PC-9 (cell line): ENCODE measurements around the gene GTF2A2. TPM values are rescaled to one million over a fixed set of nuclear protein-coding genes. Genes with fewer than 3 reads are reported as not detected.

Source experiments
- BruUV-seq: library from RNA; stranded (reverse); fragments of 400-500 nt; replicated peaks from 2 replicates; lab custom pipeline; 2021; lab: Mats Ljungman, UMichigan
- CTCF ChIA-PET: fragments of 300-600 bp; sonication (Branson Sonifier 250); formaldehyde crosslinking; loops from one replicate; lab custom pipeline; 2022; ENCODE audit warnings: antibody characterized with exemption; lab: Charles Lee
- POLR2A ChIA-PET: fragments of 300-600 bp; sonication (Branson Sonifier 250); formaldehyde crosslinking; loops from one replicate; lab custom pipeline; 2022; ENCODE audit warnings: antibody characterized with exemption; ENCODE audit not compliant: unreplicated experiment; lab: Charles Lee
- DNase-seq, 2 experiments: peaks; one replicate each; pipeline versions ENCODE4 v3.0.0 to v3.0.0-alpha.2; 2015 to 2022; ENCODE audit warnings: mixed read lengths in 1 of 2
- H2AFZ ChIP-seq: fragments of 200-600 bp; sonication (generic); 2 replicates; pipeline ENCODE4 v1.8.1; 2017; ENCODE audit warnings: antibody characterized with exemption
- H3F3A ChIP-seq: fragments of 200-600 bp; sonication (generic); 2 replicates; pipeline ENCODE4 v1.8.1; 2017; ENCODE audit warnings: antibody characterized with exemption, mild to moderate bottlenecking, low read depth; ENCODE audit not compliant: insufficient read depth
- H3K27ac ChIP-seq: fragments of 200-600 bp; sonication (generic); 2 replicates; pipeline ENCODE4 v1.6.1; 2016; ENCODE audit warnings: mixed run types
- H3K27me3 ChIP-seq: fragments of 200-600 bp; sonication (generic); 2 replicates; pipeline ENCODE4 v1.6.1; 2016; ENCODE audit warnings: low read depth, mixed run types; ENCODE audit not compliant: insufficient read depth
- H3K36me3 ChIP-seq: fragments of 200-600 bp; sonication (generic); 2 replicates; pipeline ENCODE4 v1.6.1; 2016; ENCODE audit warnings: low read depth, mixed run types
- H3K4me1 ChIP-seq: fragments of 200-600 bp; sonication (generic); replicated peaks from 2 replicates; pipeline ENCODE4 v1.6.1; 2016; ENCODE audit warnings: mixed run types; ENCODE audit not compliant: insufficient read depth
- H3K4me2 ChIP-seq: fragments of 200-600 bp; sonication (generic); 2 replicates; pipeline ENCODE4 v1.6.1; 2017; ENCODE audit warnings: mixed run types
- H3K4me3 ChIP-seq: fragments of 200-600 bp; sonication (generic); 2 replicates; pipeline ENCODE4 v1.6.1; 2016; ENCODE audit warnings: mixed run types
- H3K79me2 ChIP-seq: fragments of 200-600 bp; sonication (generic); 2 replicates; pipeline ENCODE4 v1.6.1; 2017; ENCODE audit warnings: low read depth, mixed run types
- H3K9me2 ChIP-seq: fragments of 200-600 bp; sonication (generic); 2 replicates; pipeline ENCODE4 v1.8.1; 2017; ENCODE audit warnings: mild to moderate bottlenecking; ENCODE audit not compliant: insufficient read depth
- H3K9me3 ChIP-seq: fragments of 200-600 bp; sonication (generic); 2 replicates; pipeline ENCODE4 v1.8.1; 2016; ENCODE audit warnings: low read depth; ENCODE audit not compliant: insufficient read depth
- H4K20me1 ChIP-seq: fragments of 200-600 bp; sonication (generic); 2 replicates; pipeline ENCODE4 v1.8.1; 2017; ENCODE audit not compliant: insufficient read depth
- CTCF ChIP-seq: fragments of 200-600 bp; sonication (generic); conservative IDR thresholded peaks from 2 replicates; pipeline ENCODE4 v1.6.1; 2017; ENCODE audit warnings: mixed run types, antibody characterized with exemption, mild to moderate bottlenecking, moderate library complexity
- EZH2 ChIP-seq: fragments of 200-600 bp; sonication (generic); IDR thresholded peaks from 2 replicates; pipeline ENCODE4 v1.8.0; 2017; ENCODE audit warnings: antibody characterized with exemption, low read depth
- intact Hi-C: fragments of 100-400 bp; cut with micrococcal nuclease; formaldehyde crosslinking; loops from one replicate; pipeline ENCODE4 v1.10.0; 2022; ENCODE audit not compliant: unreplicated experiment
- total RNA-seq: library from RNA; stranded (reverse); gene quantifications from 2 replicates; pipeline ENCODE4 v1.2.3, GENCODE V29; 2021

Gene GTF2A2
- total RNA-seq, 1 experiment from 2014 or later, result 111 TPM

DNA sequence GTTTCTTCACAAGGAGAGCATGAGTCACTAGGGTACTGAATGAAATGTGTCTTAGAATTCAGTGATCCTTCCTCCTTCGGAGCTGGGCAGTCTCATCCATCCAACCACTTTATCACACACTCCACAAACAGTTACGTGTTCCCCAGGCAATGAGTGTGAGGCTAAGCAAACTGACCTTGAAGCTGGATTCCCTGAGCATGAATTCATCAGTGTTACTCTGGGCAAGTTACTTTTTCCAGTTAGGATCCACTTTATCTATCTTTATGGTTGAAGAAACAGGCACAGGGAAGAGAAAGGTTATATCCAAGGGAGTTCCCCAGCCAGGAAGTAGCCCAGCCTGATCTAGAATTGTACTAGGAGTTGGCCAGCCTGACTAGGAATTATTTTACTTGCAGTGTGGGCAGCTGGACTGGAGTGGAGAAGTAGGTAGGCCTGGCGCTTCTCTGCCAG is 62.8 kb downstream of the GTF2A2 start:
- POLR2A ChIA-PET, result interaction anchor here (0.5 to 0.6 kb wide), 2 partner anchors 424 to 784 kb away, joined by 4 to 6 read pairs; no protein-coding TSS in a partner anchor
- Histone ChIP-seq H3K4me1 (peaks cover 25% of the 10 kb centered on the region), H3K4me2 (peak overlapping the region; percentile 40), H3K36me3 (no peaks in the 10 kb centered on the region), H3K9me2 (0 out of 2 replicates have a peak, but pooled peaks cover 4% of the 10 kb centered on the region), H3K4me3 (no peak overlapping the region), H4K20me1 (no peaks in the 10 kb centered on the region), H3F3A (peaks cover 19% of the 10 kb centered on the region), H3K79me2 (no peaks in the 10 kb centered on the region), H3K9me3 (no peaks in the 10 kb centered on the region), H3K27me3 (no peaks in the 10 kb centered on the region), H3K27ac (peak overlapping the region; percentile 93), H2AFZ (peak overlapping the region; percentile 20; the same call in 1 of the 2 replicates)
- DNase-seq, result peak; percentile 48 to 92
- CTCF ChIA-PET, result no interaction called here
- BruUV-seq, result no TSS peak
- TF ChIP-seq EZH2 (no peak), CTCF (no peak)
- intact Hi-C loops, result loop anchor here (1.0 kb wide), 1 partner anchor 40 kb away; no protein-coding TSS in a partner anchor

- Histone ChIP-seq H3K4me1 (peaks cover 50% of the 10 kb centered on the region), H3K27me3 (no peaks in the 10 kb centered on the region), H3K9me3 (no peaks in the 10 kb centered on the region), H3K4me2 (no peak overlapping the region), H3K36me3 (no peaks in the 10 kb centered on the region), H3K27ac (no peak overlapping the region), H3K79me2 (no peaks in the 10 kb centered on the region), H2AFZ (no peak overlapping the region), H3K9me2 (0 out of 2 replicates have a peak, but pooled peaks cover 6% of the 10 kb centered on the region), H4K20me1 (no peaks in the 10 kb centered on the region), H3F3A (peaks cover 40% of the 10 kb centered on the region), H3K4me3 (no peak overlapping the region)
- TF ChIP-seq EZH2 (no peak), CTCF (no peak)
- DNase-seq, result no peak
- intact Hi-C loops, result no loop called here
- POLR2A ChIA-PET, result interaction anchor here (0.6 kb wide), 1 partner anchor 42 kb away, joined by 3 read pairs; no protein-coding TSS in a partner anchor
- CTCF ChIA-PET, result no interaction called here
- no TSS peak for BruUV-seq
These were observed 66.0 kb downstream of the GTF2A2 start for GRCh38 chr15:59591356-59591755.

DNA sequence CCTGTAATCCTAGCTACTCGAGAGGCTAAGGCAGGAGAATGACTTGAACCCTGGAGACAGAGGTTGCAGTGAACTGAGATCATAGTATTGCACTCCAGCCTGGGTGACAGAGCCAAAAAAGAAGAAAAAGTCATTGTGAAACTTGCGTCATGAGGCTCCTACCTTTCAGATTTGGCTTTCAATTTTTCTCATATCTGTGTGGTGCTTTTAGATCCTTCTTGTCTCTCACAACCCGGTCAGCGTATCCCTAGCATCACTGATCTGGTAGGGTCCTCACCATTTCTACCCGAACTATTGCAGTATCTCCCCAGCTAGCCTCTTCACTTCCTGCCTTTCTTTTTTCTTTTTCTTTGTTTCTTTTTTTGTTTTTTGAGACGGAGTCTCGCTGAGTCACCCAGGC is 67.3 kb downstream of the GTF2A2 start:
- no peaks in the 10 kb centered on the region for H3K79me2 ChIP-seq
- H3K27me3 ChIP-seq, result no peaks in the 10 kb centered on the region
- H3K4me2 ChIP-seq, result no peak overlapping the region
- peaks cover 41% of the 10 kb centered on the region for H3K4me1 ChIP-seq
- H3K9me2 ChIP-seq, result 0 out of 2 replicates have a peak, but pooled peaks cover 6% of the 10 kb centered on the region
- no peak overlapping the region for H3K27ac ChIP-seq
- H3F3A ChIP-seq, result peaks cover 31% of the 10 kb centered on the region
- H3K36me3 ChIP-seq, result no peaks in the 10 kb centered on the region
- H4K20me1 ChIP-seq, result no peaks in the 10 kb centered on the region
- DNase-seq, result no peak
- TF ChIP-seq EZH2, result no peak
- no peak for TF ChIP-seq CTCF
- H3K4me3 ChIP-seq, result no peak overlapping the region
- CTCF ChIA-PET, result no interaction called here
- no peak overlapping the region for H2AFZ ChIP-seq
- no peaks in the 10 kb centered on the region for H3K9me3 ChIP-seq
- BruUV-seq, result no TSS peak
- POLR2A ChIA-PET, result no interaction called here
- intact Hi-C loops, result no loop called here

Other genes with a start within 250 kb of the GTF2A2 start
- gene FAM81A, start 219.3 kb downstream of the GTF2A2 start, total RNA-seq, result 7.0 TPM in 2 replicates
- 0.52 and 0.80 TPM in 2 replicates for gene GCNT3, start 45.7 kb downstream of the GTF2A2 start, total RNA-seq
- gene BNIP2, start 31.8 kb upstream of the GTF2A2 start, total RNA-seq, result 59.5 and 64.3 TPM in 2 replicates